Upper lobe of left lung (tissue), 6 donors: Measurements from ENCODE around the gene FOLR3. TPM values are rescaled to one million over a fixed set of nuclear protein-coding genes. Genes with fewer than 3 reads are reported as not detected.

Experiments used
- ATAC-seq, 2 donors: fragments of 200-7000 bp; cut with Tn5 transposase; one replicate each; pipeline ENCODE4 v1.9.1; 2022; ENCODE audit warnings: mild to moderate bottlenecking in 2 of 2, moderate library complexity in 2 of 2; ENCODE audit not compliant: low FRiP score in 2 of 2
- DNase-seq, 2 donors: peaks; one replicate each; pipeline ENCODE4 v3.0.0-alpha.2; 2019 to 2020
- H3K27ac ChIP-seq, 4 donors: fragments of 200-600 bp; sonication (generic); one replicate each; pipeline ENCODE4 v1.5.1; 2016 to 2019
- H3K27me3 ChIP-seq, 4 donors: fragments of 200-600 bp; sonication (generic); one replicate each; pipeline ENCODE4 v1.5.1; 2017 to 2019
- H3K36me3 ChIP-seq, 4 donors: fragments of 200-600 bp; sonication (generic); one replicate each; pipeline ENCODE4 v1.5.1; 2016 to 2019
- H3K4me1 ChIP-seq, 4 donors: fragments of 200-600 bp; sonication (generic); one replicate each; pipeline ENCODE4 v1.5.1; 2018 to 2019
- H3K4me3 ChIP-seq, 4 donors: fragments of 200-600 bp; sonication (generic); one replicate each; pipeline ENCODE4 v1.5.1; 2017 to 2019; ENCODE audit warnings: mild to moderate bottlenecking in 2 of 4, moderate library complexity in 1 of 4
- H3K9me3 ChIP-seq, 4 donors: fragments of 200-600 bp; sonication (generic); one replicate each; pipeline ENCODE4 v1.5.1; 2018 to 2019
- CTCF ChIP-seq, 6 experiments: fragments of 450-650 bp in 4 of 6; fragments of 200-600 bp in 2 of 6; sonication (generic) in 2 of 6; IDR thresholded peaks; one replicate each; pipeline ENCODE4 v1.5.1; 2016 to 2019; ENCODE audit warnings: antibody characterized with exemption in 6 of 6
- EP300 ChIP-seq, 4 donors: sonication (generic); formaldehyde crosslinking; IDR thresholded peaks; one replicate each; pipeline ENCODE4 v1.5.1; 2017; ENCODE audit warnings: antibody characterized with exemption in 4 of 4, control low read depth in 2 of 4
- POLR2A ChIP-seq, 4 donors: fragments of 450-650 bp; IDR thresholded peaks; one replicate each; pipeline ENCODE4 v1.5.1; 2016 to 2017; ENCODE audit warnings: antibody characterized with exemption in 4 of 4, mild to moderate bottlenecking in 2 of 4
- POLR2AphosphoS5 ChIP-seq, 2 donors: sonication (generic); formaldehyde crosslinking; IDR thresholded peaks; one replicate each; pipeline ENCODE4 v1.5.1; 2017; ENCODE audit warnings: antibody characterized with exemption in 2 of 2
- WGBS, 2 donors: methylation state at CpG; one replicate each; pipeline ENCODE4 v1.1.5; 2017 to 2018; 5-methylcytosine and 5-hydroxymethylcytosine counted together
- total RNA-seq, 6 donors: library from RNA; depleted of rRNA in 4 of 6; stranded (reverse); fragments of >200 nt in 4 of 6; gene quantifications; one replicate each; pipeline versions ENCODE4 v1.1.0 to v1.2.1, GENCODE V29; 2016 to 2021
- donor health status: DM: no; HTN: no; CAD: no; lungs with moderate emphysema.
- donor health status: DM: no; HTN: yes; CAD: no; lungs with severe emphysema.

Gene FOLR3
- total RNA-seq, 6 donors from 2014 or later = 1.4 to 69.7 (median 9.5) TPM; not detected in 2

GRCh38 chr11:72129381-72129780, 6.1 kb upstream of the FOLR3 start:
- TF ChIP-seq POLR2A (IDR thresholded peaks at IDR 0.05) = no peak
- TF ChIP-seq CTCF (IDR thresholded peaks at IDR 0.05) = no peak
- no peak for TF ChIP-seq POLR2AphosphoS5 (IDR thresholded peaks at IDR 0.05)
- no peak for TF ChIP-seq EP300 (IDR thresholded peaks at IDR 0.05)
- no peak for ATAC-seq
- Histone ChIP-seq H3K9me3 (no peaks in the 10 kb centered on the region), H3K36me3 (no peaks in the 10 kb centered on the region), H3K4me3 (no peak overlapping the region), H3K27me3 (no peaks in the 10 kb centered on the region), H3K4me1 (no peaks in the 10 kb centered on the region), H3K27ac (no peak overlapping the region)
- WGBS, 2 donors = 85% methylated on average over 3 of the region's 3 CpGs
- no peak for DNase-seq

- H3K9me3 ChIP-seq = no peaks in the 10 kb centered on the region
- H3K27ac ChIP-seq = peak overlapping the region in 3 of 4 donors; percentile 27 to 78 (median 75)
- no peak for DNase-seq
- TF ChIP-seq EP300 (IDR thresholded peaks at IDR 0.05) (peak in 1 of 4 donors; percentile 15), POLR2A (IDR thresholded peaks at IDR 0.05) (no peak)
- H3K27me3 ChIP-seq = no peaks in the 10 kb centered on the region
- H3K36me3 ChIP-seq = no peaks in the 10 kb centered on the region
- no peak overlapping the region for H3K4me3 ChIP-seq
- 54 to 58% methylated on average over 2 of the region's 2 CpGs for WGBS, 2 donors
- H3K4me1 ChIP-seq = no peaks in the 10 kb centered on the region
- no peak for ATAC-seq
These were observed 2.9 kb upstream of the FOLR3 start for GRCh38 chr11:72132646-72133045.

- Histone ChIP-seq H3K27me3 (no peaks in the 10 kb centered on the region), H3K36me3 (no peaks in the 10 kb centered on the region), H3K27ac (peak overlapping the region in 3 of 4 donors; percentile 63 to 77 (median 67)), H3K9me3 (no peaks in the 10 kb centered on the region), H3K4me1 (no peaks in the 10 kb centered on the region), H3K4me3 (peak overlapping the region in 2 of 4 donors; percentile 10 to 11)
- peak; percentile 22 to 30 for DNase-seq
- ATAC-seq = peak; percentile 5 to 24
- 79 to 87% methylated on average over 9 to 11 of the region's 14 CpGs for WGBS, 2 donors
- TF ChIP-seq POLR2AphosphoS5 (IDR thresholded peaks at IDR 0.05) (no peak), CTCF (IDR thresholded peaks at IDR 0.05) (no peak), EP300 (IDR thresholded peaks at IDR 0.05) (no peak), POLR2A (IDR thresholded peaks at IDR 0.05) (no peak)
These were observed 562 bp downstream of the FOLR3 start for GRCh38 chr11:72135891-72136683.

GRCh38 chr11:72136684-72137262, 1.2 kb downstream of the FOLR3 start:
- ATAC-seq (no peak), DNase-seq (peak in 1 of 2 donors; percentile 68)
- peak overlapping the region in 1 of 4 donors; percentile 27 for H3K27ac ChIP-seq

More at GRCh38 chr11:72136684-72137262, 1.2 kb downstream of the FOLR3 start:
- no peaks in the 10 kb centered on the region for H3K36me3 ChIP-seq
- no peak for TF ChIP-seq POLR2AphosphoS5 (IDR thresholded peaks at IDR 0.05)
- TF ChIP-seq EP300 (IDR thresholded peaks at IDR 0.05) = no peak
- TF ChIP-seq POLR2A (IDR thresholded peaks at IDR 0.05) = no peak
- no peak for TF ChIP-seq CTCF (IDR thresholded peaks at IDR 0.05)
- H3K27me3 ChIP-seq = no peaks in the 10 kb centered on the region
- H3K4me1 ChIP-seq = no peaks in the 10 kb centered on the region
- peak overlapping the region in 2 of 4 donors; percentile 10 to 11 for H3K4me3 ChIP-seq
- no peaks in the 10 kb centered on the region for H3K9me3 ChIP-seq
- WGBS, 2 donors = 76 to 87% methylated on average over 4 of the region's 4 CpGs
